ENCODE results near the gene CFAP61.
"Not testable (repeated sequence)": the region's sequence is repeated elsewhere in the genome, so short reads cannot be mapped to it uniquely, and the experiment has no call there.

The CFAP61 gene

GRCh38 chr20:20210327-20210726 lies 158.0 kb downstream of the CFAP61 start:
- no peak for DNase-seq (ENCODE audit: low read depth)

GRCh38 chr20:20210943-20211273 lies 158.6 kb downstream of the CFAP61 start:
- DNase-seq (ENCODE audit: low read depth) = no peak

- no peak for DNase-seq (ENCODE audit: low read depth)
Observed at GRCh38 chr20:20211274-20211987, 159.1 kb downstream of the CFAP61 start.

GRCh38 chr20:20211988-20212518 lies 159.7 kb downstream of the CFAP61 start:
- DNase-seq (ENCODE audit: low read depth) = no peak

- no peak for DNase-seq (ENCODE audit: low read depth)
Observed at GRCh38 chr20:20212675-20213096, 160.4 kb downstream of the CFAP61 start.

- no peak for DNase-seq (ENCODE audit: low read depth)
Observed at GRCh38 chr20:20213526-20214121, 161.3 kb downstream of the CFAP61 start.

GRCh38 chr20:20214757-20215275 lies 162.5 kb downstream of the CFAP61 start:
- no peak for DNase-seq (ENCODE audit: low read depth)

- no peak for DNase-seq (ENCODE audit: low read depth)
Observed at GRCh38 chr20:20215976-20216727, 163.8 kb downstream of the CFAP61 start.

GRCh38 chr20:20216941-20217340 lies 164.6 kb downstream of the CFAP61 start:
- DNase-seq (ENCODE audit: low read depth) = no peak

GRCh38 chr20:20217621-20218020 lies 165.3 kb downstream of the CFAP61 start:
- no peak for DNase-seq (ENCODE audit: low read depth)

GRCh38 chr20:20218106-20218505 lies 165.8 kb downstream of the CFAP61 start:
- not testable (repeated sequence) for DNase-seq (ENCODE audit: low read depth)

- DNase-seq (ENCODE audit: low read depth) = no peak
Observed at GRCh38 chr20:20219016-20219415, 166.7 kb downstream of the CFAP61 start.

GRCh38 chr20:20220134-20220533 lies 167.8 kb downstream of the CFAP61 start:
- no peak for DNase-seq (ENCODE audit: low read depth)

GRCh38 chr20:20223981-20224380 lies 171.6 kb downstream of the CFAP61 start:
- DNase-seq (ENCODE audit: low read depth) = no peak

GRCh38 chr20:20224806-20225205 lies 172.5 kb downstream of the CFAP61 start:
- DNase-seq (ENCODE audit: low read depth) = no peak

- DNase-seq (ENCODE audit: low read depth) = no peak
Observed at GRCh38 chr20:20225325-20226043, 173.2 kb downstream of the CFAP61 start.

GRCh38 chr20:20226554-20226953 lies 174.2 kb downstream of the CFAP61 start:
- DNase-seq (ENCODE audit: low read depth) = no peak

GRCh38 chr20:20227013-20227571 lies 174.8 kb downstream of the CFAP61 start:
- DNase-seq (ENCODE audit: low read depth) = no peak

GRCh38 chr20:20228351-20228750 lies 176.0 kb downstream of the CFAP61 start:
- DNase-seq (ENCODE audit: low read depth) = no peak

GRCh38 chr20:20229595-20229994 lies 177.3 kb downstream of the CFAP61 start:
- DNase-seq (ENCODE audit: low read depth) = no peak

- DNase-seq (ENCODE audit: low read depth) = no peak
Observed at GRCh38 chr20:20230741-20231140, 178.4 kb downstream of the CFAP61 start.
